ENCODE measurements around the gene ZRANB1.

DNA sequence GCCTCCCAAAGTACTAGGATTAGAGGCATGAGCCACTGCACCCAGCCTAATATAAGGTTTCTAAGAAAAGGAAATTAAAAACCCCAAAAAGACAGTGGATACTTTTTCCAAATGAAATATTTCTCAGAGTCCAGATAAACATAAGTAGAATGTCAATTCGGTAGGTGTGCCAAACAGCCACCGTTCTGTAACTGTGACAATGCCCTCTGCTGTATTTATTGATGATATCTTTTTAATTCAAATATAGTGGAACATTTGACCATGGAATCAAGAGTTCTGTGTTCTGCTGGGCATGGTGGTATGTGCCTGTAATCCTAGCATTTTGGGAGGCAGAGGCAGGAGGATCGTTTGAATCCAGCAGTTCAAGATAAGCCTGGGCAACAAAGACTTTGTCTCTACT, 28.8 kb upstream of the ZRANB1 start:
- TF ChIP-seq, protein P1, sequence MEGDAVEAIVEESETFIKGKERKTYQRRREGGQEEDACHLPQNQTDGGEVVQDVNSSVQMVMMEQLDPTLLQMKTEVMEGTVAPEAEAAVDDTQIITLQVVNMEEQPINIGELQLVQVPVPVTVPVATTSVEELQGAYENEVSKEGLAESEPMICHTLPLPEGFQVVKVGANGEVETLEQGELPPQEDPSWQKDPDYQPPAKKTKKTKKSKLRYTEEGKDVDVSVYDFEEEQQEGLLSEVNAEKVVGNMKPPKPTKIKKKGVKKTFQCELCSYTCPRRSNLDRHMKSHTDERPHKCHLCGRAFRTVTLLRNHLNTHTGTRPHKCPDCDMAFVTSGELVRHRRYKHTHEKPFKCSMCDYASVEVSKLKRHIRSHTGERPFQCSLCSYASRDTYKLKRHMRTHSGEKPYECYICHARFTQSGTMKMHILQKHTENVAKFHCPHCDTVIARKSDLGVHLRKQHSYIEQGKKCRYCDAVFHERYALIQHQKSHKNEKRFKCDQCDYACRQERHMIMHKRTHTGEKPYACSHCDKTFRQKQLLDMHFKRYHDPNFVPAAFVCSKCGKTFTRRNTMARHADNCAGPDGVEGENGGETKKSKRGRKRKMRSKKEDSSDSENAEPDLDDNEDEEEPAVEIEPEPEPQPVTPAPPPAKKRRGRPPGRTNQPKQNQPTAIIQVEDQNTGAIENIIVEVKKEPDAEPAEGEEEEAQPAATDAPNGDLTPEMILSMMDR (conservative IDR thresholded peaks at IDR 0.05; ENCODE audit: low read depth in 2 of 2) = no peak
- TF ChIP-seq, protein P2, sequence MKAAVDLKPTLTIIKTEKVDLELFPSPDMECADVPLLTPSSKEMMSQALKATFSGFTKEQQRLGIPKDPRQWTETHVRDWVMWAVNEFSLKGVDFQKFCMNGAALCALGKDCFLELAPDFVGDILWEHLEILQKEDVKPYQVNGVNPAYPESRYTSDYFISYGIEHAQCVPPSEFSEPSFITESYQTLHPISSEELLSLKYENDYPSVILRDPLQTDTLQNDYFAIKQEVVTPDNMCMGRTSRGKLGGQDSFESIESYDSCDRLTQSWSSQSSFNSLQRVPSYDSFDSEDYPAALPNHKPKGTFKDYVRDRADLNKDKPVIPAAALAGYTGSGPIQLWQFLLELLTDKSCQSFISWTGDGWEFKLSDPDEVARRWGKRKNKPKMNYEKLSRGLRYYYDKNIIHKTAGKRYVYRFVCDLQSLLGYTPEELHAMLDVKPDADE (IDR thresholded peaks at IDR 0.05) = no peak
- TF ChIP-seq EZH2 (IDR thresholded peaks at IDR 0.05; ENCODE audit: low read depth, unreplicated experiment) = no peak
- TF ChIP-seq, protein P3, sequence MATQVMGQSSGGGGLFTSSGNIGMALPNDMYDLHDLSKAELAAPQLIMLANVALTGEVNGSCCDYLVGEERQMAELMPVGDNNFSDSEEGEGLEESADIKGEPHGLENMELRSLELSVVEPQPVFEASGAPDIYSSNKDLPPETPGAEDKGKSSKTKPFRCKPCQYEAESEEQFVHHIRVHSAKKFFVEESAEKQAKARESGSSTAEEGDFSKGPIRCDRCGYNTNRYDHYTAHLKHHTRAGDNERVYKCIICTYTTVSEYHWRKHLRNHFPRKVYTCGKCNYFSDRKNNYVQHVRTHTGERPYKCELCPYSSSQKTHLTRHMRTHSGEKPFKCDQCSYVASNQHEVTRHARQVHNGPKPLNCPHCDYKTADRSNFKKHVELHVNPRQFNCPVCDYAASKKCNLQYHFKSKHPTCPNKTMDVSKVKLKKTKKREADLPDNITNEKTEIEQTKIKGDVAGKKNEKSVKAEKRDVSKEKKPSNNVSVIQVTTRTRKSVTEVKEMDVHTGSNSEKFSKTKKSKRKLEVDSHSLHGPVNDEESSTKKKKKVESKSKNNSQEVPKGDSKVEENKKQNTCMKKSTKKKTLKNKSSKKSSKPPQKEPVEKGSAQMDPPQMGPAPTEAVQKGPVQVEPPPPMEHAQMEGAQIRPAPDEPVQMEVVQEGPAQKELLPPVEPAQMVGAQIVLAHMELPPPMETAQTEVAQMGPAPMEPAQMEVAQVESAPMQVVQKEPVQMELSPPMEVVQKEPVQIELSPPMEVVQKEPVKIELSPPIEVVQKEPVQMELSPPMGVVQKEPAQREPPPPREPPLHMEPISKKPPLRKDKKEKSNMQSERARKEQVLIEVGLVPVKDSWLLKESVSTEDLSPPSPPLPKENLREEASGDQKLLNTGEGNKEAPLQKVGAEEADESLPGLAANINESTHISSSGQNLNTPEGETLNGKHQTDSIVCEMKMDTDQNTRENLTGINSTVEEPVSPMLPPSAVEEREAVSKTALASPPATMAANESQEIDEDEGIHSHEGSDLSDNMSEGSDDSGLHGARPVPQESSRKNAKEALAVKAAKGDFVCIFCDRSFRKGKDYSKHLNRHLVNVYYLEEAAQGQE (IDR thresholded peaks at IDR 0.05; ENCODE audit: unreplicated experiment) = no peak
- no peak for TF ChIP-seq POLR2AphosphoS5 (IDR thresholded peaks at IDR 0.05; ENCODE audit: low read depth)
- TF ChIP-seq EZH2phosphoT487 (IDR thresholded peaks at IDR 0.05; ENCODE audit: unreplicated experiment) = no peak
- no peak for TF ChIP-seq ZNF331 (CRISPR knock-in tag; IDR thresholded peaks at IDR 0.05; ENCODE audit: low read depth)
